AG09319 (cell line): ENCODE results near the gene GPR17.

Experiments
- DNase-seq: peaks from one replicate; pipeline ENCODE4 v3.0.0-alpha.2; 2010; ENCODE audit warnings: low read depth; ENCODE audit errors: extremely low read depth
- TF ChIP-seq, protein P1 (sequence below): IDR thresholded peaks from 2 replicates; pipeline ENCODE4 v1.5.1; 2011; ENCODE audit warnings: low read depth, mild to moderate bottlenecking, inconsistent platforms, low read length, moderate library complexity

The GPR17 gene

DNA sequence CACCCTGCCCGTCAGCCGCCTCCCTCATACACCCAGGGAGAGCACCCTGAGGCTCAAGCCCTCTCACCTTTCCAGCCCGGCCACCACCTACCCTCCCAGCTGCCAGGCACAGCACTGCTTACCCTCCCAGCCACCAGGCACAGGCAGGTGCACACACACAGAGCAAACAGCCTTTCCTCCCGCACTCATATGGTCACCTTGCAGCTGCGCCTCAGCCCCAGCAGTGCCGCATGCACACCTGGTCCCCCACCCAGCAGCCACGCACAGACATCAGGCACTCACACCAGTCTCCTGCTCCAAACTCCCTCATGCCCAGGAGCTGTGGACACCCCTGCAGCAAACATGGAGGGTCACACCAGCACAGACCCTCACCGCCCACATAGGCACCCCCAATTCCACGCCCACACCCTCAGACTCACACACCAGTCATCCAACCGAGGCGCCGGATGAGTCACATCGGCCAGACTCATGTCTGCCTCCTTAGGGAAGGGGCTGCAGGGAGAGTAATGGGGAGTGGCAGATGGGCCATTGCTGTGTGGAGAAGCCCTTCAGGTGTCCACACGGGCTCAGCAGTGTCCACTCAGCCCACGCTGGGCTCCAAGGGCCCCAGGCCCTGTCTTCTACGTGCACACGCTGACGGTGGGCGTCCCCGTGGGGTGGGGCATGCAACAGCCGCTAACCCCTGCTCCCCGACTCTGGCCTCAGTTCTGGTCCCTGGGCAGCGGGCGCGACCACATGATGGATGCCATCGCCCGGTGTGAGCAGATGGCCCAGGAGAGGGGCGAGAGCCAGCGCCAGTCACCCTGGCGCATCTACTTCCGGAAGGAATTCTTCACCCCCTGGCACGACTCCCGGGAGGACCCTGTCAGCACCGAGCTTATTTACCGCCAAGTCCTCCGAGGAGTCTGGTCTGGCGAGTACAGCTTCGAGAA lies 22.3 kb upstream of the GPR17 start:
- DNase-seq = no peak
- TF ChIP-seq, protein P1, sequence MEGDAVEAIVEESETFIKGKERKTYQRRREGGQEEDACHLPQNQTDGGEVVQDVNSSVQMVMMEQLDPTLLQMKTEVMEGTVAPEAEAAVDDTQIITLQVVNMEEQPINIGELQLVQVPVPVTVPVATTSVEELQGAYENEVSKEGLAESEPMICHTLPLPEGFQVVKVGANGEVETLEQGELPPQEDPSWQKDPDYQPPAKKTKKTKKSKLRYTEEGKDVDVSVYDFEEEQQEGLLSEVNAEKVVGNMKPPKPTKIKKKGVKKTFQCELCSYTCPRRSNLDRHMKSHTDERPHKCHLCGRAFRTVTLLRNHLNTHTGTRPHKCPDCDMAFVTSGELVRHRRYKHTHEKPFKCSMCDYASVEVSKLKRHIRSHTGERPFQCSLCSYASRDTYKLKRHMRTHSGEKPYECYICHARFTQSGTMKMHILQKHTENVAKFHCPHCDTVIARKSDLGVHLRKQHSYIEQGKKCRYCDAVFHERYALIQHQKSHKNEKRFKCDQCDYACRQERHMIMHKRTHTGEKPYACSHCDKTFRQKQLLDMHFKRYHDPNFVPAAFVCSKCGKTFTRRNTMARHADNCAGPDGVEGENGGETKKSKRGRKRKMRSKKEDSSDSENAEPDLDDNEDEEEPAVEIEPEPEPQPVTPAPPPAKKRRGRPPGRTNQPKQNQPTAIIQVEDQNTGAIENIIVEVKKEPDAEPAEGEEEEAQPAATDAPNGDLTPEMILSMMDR = no peak

DNA sequence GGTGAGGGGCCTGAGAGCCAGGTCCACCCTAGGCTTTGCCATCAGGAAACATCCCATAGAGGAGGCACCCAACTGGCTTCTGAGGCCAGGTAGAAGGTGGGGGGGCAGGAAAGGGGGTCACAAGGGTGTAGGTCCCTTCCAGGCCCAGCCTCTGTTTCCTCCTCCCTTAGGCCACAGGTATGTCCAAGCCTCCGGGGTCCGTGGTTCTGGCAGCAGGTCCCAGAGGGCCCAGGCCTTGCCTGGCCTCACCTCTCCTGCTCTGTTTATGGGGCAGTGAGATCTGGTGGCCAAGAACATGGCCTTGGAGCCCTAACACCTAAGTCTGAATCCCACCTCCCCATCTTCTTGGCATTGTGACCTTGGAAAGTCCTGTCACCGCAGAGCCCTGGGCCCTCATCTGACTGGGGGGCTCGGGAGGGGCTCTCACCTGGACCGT lies 21.6 kb upstream of the GPR17 start:
- TF ChIP-seq, protein P1 = no peak

DNA sequence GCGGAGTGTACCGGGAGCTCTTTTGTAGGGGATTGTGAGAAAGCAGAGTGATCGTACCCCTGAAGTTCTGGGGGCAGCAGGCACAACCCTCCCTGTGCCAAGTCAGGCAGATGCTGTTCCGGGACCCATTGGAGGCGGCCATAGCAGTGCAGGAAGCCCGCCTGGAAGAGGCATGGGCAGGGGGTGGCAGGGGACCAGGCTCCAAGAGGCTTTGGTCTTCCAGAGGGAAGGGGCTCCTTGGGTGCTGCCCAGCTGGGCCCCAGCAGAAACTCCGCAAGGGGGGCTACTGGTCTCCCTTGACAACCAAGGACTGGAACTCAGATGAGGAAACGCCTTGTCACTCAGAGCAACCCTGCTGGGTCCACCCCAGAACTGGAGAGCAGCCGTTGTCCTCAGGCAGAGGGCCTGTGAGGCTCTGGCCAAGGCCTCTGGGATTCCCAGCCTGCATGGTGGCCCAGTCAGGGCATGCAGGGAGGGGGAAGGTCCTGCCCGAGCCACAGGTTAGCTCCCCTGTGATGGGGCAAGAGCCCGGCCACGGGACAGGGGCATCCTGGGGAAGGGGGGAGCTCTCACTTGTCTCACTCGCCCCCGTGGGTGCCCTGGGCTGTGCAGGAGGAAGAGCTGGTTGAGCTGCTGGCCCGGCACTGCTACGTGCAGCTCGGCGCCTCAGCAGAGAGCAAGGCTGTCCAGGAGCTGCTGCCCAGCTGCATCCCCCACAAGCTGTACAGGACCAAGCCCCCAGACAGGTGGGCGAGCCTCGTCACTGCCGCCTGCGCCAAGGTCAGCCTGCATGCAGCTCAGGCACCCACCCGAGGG lies 21.0 kb upstream of the GPR17 start:
- DNase-seq = no peak
- TF ChIP-seq, protein P1 = no peak

More for the DNA sequence above, 21.6 kb upstream of the GPR17 start:
- DNase-seq = no peak

DNA sequence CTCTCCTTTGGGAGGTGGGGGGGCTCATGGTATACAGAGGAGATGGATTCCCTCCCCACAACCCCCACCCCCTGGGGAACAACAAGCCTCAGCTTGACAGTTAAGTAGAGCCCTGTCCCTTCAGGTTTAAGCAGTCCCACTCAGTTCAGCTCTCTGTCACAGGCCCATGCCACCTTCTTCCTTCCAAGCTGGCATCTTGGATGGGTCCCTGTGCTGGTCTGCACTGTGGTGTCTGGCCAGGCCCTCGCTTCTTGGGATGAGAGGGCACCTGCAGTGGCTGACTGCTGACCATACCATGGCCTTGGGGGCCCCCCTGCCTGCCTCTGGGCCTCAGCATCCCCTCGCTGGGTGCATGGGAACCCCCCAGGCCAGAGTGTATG lies 20.4 kb upstream of the GPR17 start:
- TF ChIP-seq, protein P1 = no peak
- DNase-seq = no peak

DNA sequence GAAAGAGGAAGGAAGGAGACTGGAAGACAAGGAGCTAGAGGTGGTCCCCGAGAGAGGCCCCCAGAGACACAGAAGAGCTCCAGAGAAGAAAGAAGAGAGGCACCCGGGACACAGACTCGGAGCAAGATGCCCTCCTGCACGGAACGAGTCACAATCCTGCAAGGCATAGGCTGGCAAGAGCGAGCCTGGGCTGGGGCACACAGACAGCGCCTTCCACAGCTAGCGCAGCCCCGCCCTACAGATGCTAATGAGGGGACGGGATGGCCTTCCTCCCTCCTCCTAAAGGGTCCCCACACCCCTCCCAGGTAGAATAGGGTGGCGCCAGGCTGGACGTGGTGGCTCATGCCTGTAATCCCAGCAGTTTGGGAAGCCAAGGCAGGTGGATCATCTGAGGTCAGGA lies 19.8 kb upstream of the GPR17 start:
- TF ChIP-seq, protein P1 = no peak
- no peak for DNase-seq

DNA sequence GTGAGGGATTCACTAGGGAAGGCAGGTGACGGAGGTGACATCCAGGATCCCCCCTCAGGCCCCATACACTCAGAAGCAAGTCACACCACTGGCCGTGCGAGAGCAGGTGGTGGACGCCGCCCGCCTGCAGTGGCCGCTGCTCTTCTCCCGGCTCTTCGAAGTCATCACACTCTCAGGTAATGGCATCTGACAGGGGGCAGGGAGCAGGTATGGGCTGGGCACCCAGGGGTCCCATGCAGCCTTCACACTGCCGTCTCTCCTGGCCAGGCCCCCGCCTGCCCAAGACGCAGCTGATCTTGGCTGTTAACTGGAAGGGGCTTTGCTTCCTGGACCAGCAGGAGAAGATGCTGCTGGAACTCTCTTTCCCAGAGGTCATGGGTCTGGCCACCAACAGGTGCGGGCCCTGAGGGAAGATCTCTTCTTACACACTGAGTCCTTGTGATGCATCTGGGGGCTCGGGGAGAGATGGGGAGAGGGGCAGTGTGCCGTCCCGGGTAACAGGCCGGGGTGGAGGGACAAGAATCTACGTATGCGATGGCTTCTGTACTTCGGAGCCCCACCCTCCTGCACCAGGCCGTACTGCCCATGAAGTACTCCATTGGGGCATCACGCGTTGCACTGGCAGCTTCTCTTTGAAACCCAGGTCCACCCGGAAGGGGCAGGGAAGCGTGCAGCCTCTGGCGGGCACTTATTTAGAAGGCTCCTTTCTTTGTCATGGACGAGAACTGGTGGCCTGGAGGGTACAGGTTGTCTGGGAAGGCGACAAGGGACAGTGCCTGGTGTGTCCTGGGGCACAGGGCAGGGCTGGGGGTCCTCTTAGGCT lies 18.8 kb upstream of the GPR17 start:
- TF ChIP-seq, protein P1 = no peak
- no peak for DNase-seq
